H1 (cell line): ENCODE data around the gene CAPN6. TPM values are rescaled to one million over a fixed set of nuclear protein-coding genes. Genes with fewer than 3 reads are reported as not detected.

Experiments used
- CTCF ChIA-PET: fragments of 300-600 bp; sonication (Branson Sonifier 250); formaldehyde crosslinking; loops from one replicate; lab custom pipeline; 2021; ENCODE audit not compliant: partially characterized antibody; lab: Charles Lee
- POLR2A ChIA-PET: fragments of 300-600 bp; sonication (Branson Sonifier 250); formaldehyde crosslinking; loops from one replicate; lab custom pipeline; 2021; ENCODE audit warnings: inconsistent platforms; ENCODE audit not compliant: partially characterized antibody; lab: Charles Lee
- DNase-seq, 2 experiments: peaks; one replicate each; pipeline versions ENCODE4 v3.0.0 to v3.0.0-alpha.2; 2010 to 2022; ENCODE audit warnings: low spot score in 2 of 2, low read depth in 1 of 2, mixed read lengths in 1 of 2
- FAIRE-seq: peaks from 2 replicates; lab custom pipeline; 2011; peaks lifted over from hg19 to GRCh38; lab: Jason Lieb, UNC
- H2AFZ ChIP-seq: 2 replicates; pipeline ENCODE4 v1.8.1; 2012; ENCODE audit warnings: low read length, inconsistent platforms
- H2AK5ac ChIP-seq: 2 replicates; pipeline ENCODE4 v1.6.1; 2013; ENCODE audit warnings: low read depth, low read length
- H2BK120ac ChIP-seq: replicated peaks from 2 replicates; pipeline ENCODE3; 2013; ENCODE audit warnings: low read depth, low read length, inconsistent platforms
- H2BK12ac ChIP-seq: 2 replicates; pipeline ENCODE4 v1.6.1; 2013; ENCODE audit warnings: low read depth, low read length
- H2BK15ac ChIP-seq: 2 replicates; pipeline ENCODE4 v1.6.1; 2013; ENCODE audit warnings: low read length
- H2BK20ac ChIP-seq: 2 replicates; pipeline ENCODE4 v1.6.1; 2013; ENCODE audit warnings: low read length
- H2BK5ac ChIP-seq: 2 replicates; pipeline ENCODE4 v1.6.1; 2013; ENCODE audit warnings: low read depth, low read length
- H3K14ac ChIP-seq: 2 replicates; pipeline ENCODE4 v1.6.1; 2013; ENCODE audit warnings: inconsistent platforms; ENCODE audit not compliant: insufficient read length
- H3K18ac ChIP-seq: 2 replicates; pipeline ENCODE4 v1.6.1; 2013; ENCODE audit warnings: low read length; ENCODE audit errors: extremely low read depth
- H3K23ac ChIP-seq: 2 replicates; pipeline ENCODE4 v1.6.1; 2013; ENCODE audit warnings: inconsistent platforms; ENCODE audit not compliant: insufficient read length
- H3K23me2 ChIP-seq: 2 replicates; pipeline ENCODE4 v1.6.1; 2013; ENCODE audit warnings: low read depth, low read length
- H3K27ac ChIP-seq: 2 replicates; pipeline ENCODE4 v1.6.1; 2011; ENCODE audit warnings: low read depth, low read length, inconsistent platforms
- H3K27me3 ChIP-seq, 4 experiments: replicated peaks in 1 of 4; 1 replicate in 1 of 4; 2 replicates in 3 of 4; pipeline versions ENCODE4 v1.6.1 to v1.8.1; 2011 to 2013; ENCODE audit warnings: low read length in 3 of 4, mild to moderate bottlenecking in 3 of 4, inconsistent platforms in 2 of 4, mixed read lengths in 2 of 4, moderate library complexity in 1 of 4; ENCODE audit not compliant: control insufficient read depth in 3 of 4, insufficient read depth in 3 of 4; ENCODE audit errors: extremely low read depth in 1 of 4
- H3K36me3 ChIP-seq, 4 experiments: 2 replicates each; pipeline versions ENCODE4 v1.6.1 to v1.8.1; 2011 to 2013; ENCODE audit warnings: mild to moderate bottlenecking in 4 of 4, low read length in 3 of 4, moderate library complexity in 2 of 4, control low read depth in 1 of 4, inconsistent platforms in 1 of 4; ENCODE audit not compliant: insufficient read depth in 4 of 4, control insufficient read depth in 2 of 4
- H3K4ac ChIP-seq: replicated peaks from 2 replicates; pipeline ENCODE3; 2013; ENCODE audit warnings: low read length, low read depth, mixed read lengths, inconsistent platforms; ENCODE audit not compliant: insufficient read length
- H3K4me1 ChIP-seq, 4 experiments: replicated peaks in 1 of 4; 1 replicate in 1 of 4; 2 replicates in 3 of 4; pipeline versions ENCODE4 v1.6.1 to v1.8.1; 2011 to 2013; ENCODE audit warnings: low read length in 3 of 4, inconsistent platforms in 2 of 4, mixed read lengths in 1 of 4; ENCODE audit not compliant: insufficient read depth in 4 of 4, control insufficient read depth in 3 of 4
- H3K4me2 ChIP-seq, 2 experiments: 2 replicates each; pipeline versions ENCODE4 v1.6.1 to v1.8.1; 2011 to 2013; ENCODE audit warnings: low read depth in 2 of 2, low read length in 2 of 2, control low read depth in 1 of 2, inconsistent platforms in 1 of 2, mild to moderate bottlenecking in 1 of 2; ENCODE audit not compliant: insufficient read depth in 1 of 2
- H3K4me3 ChIP-seq, 4 experiments: fragments of 200-600, 300-600 bp in 1 of 4; sonication (generic), shearing (Covaris generic), sonication (Bioruptor Twin) in 1 of 4; 2 replicates each; pipeline versions ENCODE4 v1.5.1 to v1.8.1; 2011 to 2016; ENCODE audit warnings: low read length in 4 of 4, low read depth in 3 of 4, control low read depth in 2 of 4, inconsistent platforms in 2 of 4, mild to moderate bottlenecking in 2 of 4, mixed read lengths in 1 of 4, moderate library complexity in 1 of 4; ENCODE audit not compliant: insufficient read depth in 2 of 4; ENCODE audit errors: extremely low read depth in 1 of 4
- H3K56ac ChIP-seq: replicated peaks from 2 replicates; pipeline ENCODE3; 2013; ENCODE audit warnings: low read depth, mild to moderate bottlenecking, mixed read lengths, low read length, inconsistent platforms; ENCODE audit not compliant: insufficient read length
- H3K79me1 ChIP-seq: 2 replicates; pipeline ENCODE4 v1.6.1; 2013; ENCODE audit warnings: low read depth, low read length, control low read depth
- H3K79me2 ChIP-seq, 2 experiments: 2 replicates each; pipeline versions ENCODE4 v1.6.1 to v1.8.1; 2012 to 2013; ENCODE audit warnings: low read length in 2 of 2, mild to moderate bottlenecking in 2 of 2, inconsistent platforms in 1 of 2; ENCODE audit not compliant: insufficient read depth in 2 of 2, control insufficient read depth in 1 of 2
- H3K9ac ChIP-seq, 4 experiments: replicated peaks in 1 of 4; 1 replicate in 1 of 4; 2 replicates in 3 of 4; pipeline versions ENCODE4 v1.6.1 to v1.8.1; 2011 to 2013; ENCODE audit warnings: low read depth in 3 of 4, low read length in 3 of 4, control low read depth in 2 of 4, mild to moderate bottlenecking in 2 of 4, moderate library complexity in 2 of 4, inconsistent platforms in 1 of 4; ENCODE audit errors: extremely low read depth in 1 of 4
- H3K9me3 ChIP-seq, 2 experiments: 2 replicates each; pipeline versions ENCODE4 v1.6.1 to v1.8.1; 2012 to 2013; ENCODE audit warnings: mild to moderate bottlenecking in 2 of 2, moderate library complexity in 2 of 2, control low read depth in 1 of 2, inconsistent platforms in 1 of 2, low read depth in 1 of 2, low read length in 1 of 2, mixed read lengths in 1 of 2; ENCODE audit not compliant: insufficient read depth in 2 of 2
- H4K20me1 ChIP-seq, 2 experiments: replicated peaks in 1 of 2; 2 replicates each; pipeline versions ENCODE3 to v1.8.1; 2011 to 2013; ENCODE audit warnings: inconsistent platforms in 2 of 2, low read length in 2 of 2, mild to moderate bottlenecking in 1 of 2; ENCODE audit not compliant: insufficient read depth in 2 of 2, control insufficient read depth in 1 of 2
- H4K5ac ChIP-seq: 2 replicates; pipeline ENCODE4 v1.6.1; 2013; ENCODE audit warnings: low read length, low read depth, mixed read lengths, inconsistent platforms; ENCODE audit not compliant: insufficient read length
- H4K8ac ChIP-seq: 2 replicates; pipeline ENCODE4 v1.8.0; 2013; ENCODE audit warnings: mild to moderate bottlenecking, moderate library complexity, low read length, inconsistent platforms; ENCODE audit not compliant: insufficient read depth; ENCODE audit errors: extremely low read depth
- H4K91ac ChIP-seq: replicated peaks from 2 replicates; pipeline ENCODE3; 2013; ENCODE audit warnings: low read length, mixed read lengths, inconsistent platforms; ENCODE audit not compliant: insufficient read length
- CBX5 ChIP-seq: fragments of 300-800, 300-1000 bp; sonication (generic); IDR thresholded peaks from 2 replicates; pipeline ENCODE4 v1.7.1; 2016; ENCODE audit warnings: antibody characterized with exemption, low read length, low read depth
- CTBP2 ChIP-seq: IDR thresholded peaks from 2 replicates; pipeline ENCODE4 v1.7.0; 2011; ENCODE audit warnings: borderline replicate concordance, mild to moderate bottlenecking, moderate library complexity, mixed read lengths, low read length; ENCODE audit not compliant: insufficient read depth, insufficient read length
- E2F6 ChIP-seq: IDR thresholded peaks from 2 replicates; pipeline ENCODE4 v1.6.1; 2012; ENCODE audit warnings: inconsistent platforms
- EP300 ChIP-seq, 2 experiments: IDR thresholded peaks; 1 replicate in 1 of 2; 2 replicates in 1 of 2; pipeline ENCODE4 v1.6.1; 2011 to 2012; ENCODE audit warnings: low read depth in 2 of 2, low read length in 2 of 2, mild to moderate bottlenecking in 2 of 2, borderline replicate concordance in 1 of 2, inconsistent platforms in 1 of 2, moderate library complexity in 1 of 2
- HDAC2 ChIP-seq, 2 experiments: fragments of 300-600 bp in 1 of 2; sonication (generic) in 1 of 2; IDR thresholded peaks; 2 replicates each; pipeline ENCODE4 v1.6.1; 2011 to 2012; ENCODE audit warnings: low read depth in 2 of 2, low read length in 2 of 2, mild to moderate bottlenecking in 2 of 2, moderate library complexity in 2 of 2, borderline replicate concordance in 1 of 2, inconsistent platforms in 1 of 2
- JUN ChIP-seq: IDR thresholded peaks from 2 replicates; pipeline ENCODE4 v1.6.1; 2011; ENCODE audit warnings: low read depth, mild to moderate bottlenecking, improper control_type of control experiment, low read length
- KDM4A ChIP-seq: IDR thresholded peaks from one replicate; pipeline ENCODE4 v1.7.1; 2012; ENCODE audit warnings: low read depth, mild to moderate bottlenecking, moderate library complexity, low read length, inconsistent platforms; ENCODE audit not compliant: severe bottlenecking
- NRF1 ChIP-seq: IDR thresholded peaks from 2 replicates; pipeline ENCODE4 v1.6.1; 2011; ENCODE audit warnings: mild to moderate bottlenecking, low read depth, low read length, improper control_type of control experiment
- PHF8 ChIP-seq: fragments of 200-600 bp; sonication (generic); conservative IDR thresholded peaks from 2 replicates; pipeline ENCODE4 v1.7.1; 2012; ENCODE audit warnings: low read depth, mild to moderate bottlenecking, inconsistent platforms, low read length, moderate library complexity
- POLR2A ChIP-seq, 2 experiments: IDR thresholded peaks; 1 replicate in 1 of 2; 2 replicates in 1 of 2; pipeline ENCODE4 v1.6.1; 2011; ENCODE audit warnings: low read depth in 2 of 2, low read length in 2 of 2, mild to moderate bottlenecking in 2 of 2; ENCODE audit errors: control extremely low read depth in 1 of 2
- SIRT6 ChIP-seq: IDR thresholded peaks from one replicate; pipeline ENCODE4 v1.7.1; 2012; ENCODE audit warnings: low read length, inconsistent platforms
- SUZ12 ChIP-seq: fragments of 200-600 bp; sonication (generic); IDR thresholded peaks from 2 replicates; pipeline ENCODE4 v1.6.1; 2012; ENCODE audit warnings: mild to moderate bottlenecking, inconsistent platforms, low read length, moderate library complexity, mixed read lengths
- TAF7 ChIP-seq: optimal IDR thresholded peaks from 2 replicates; pipeline ENCODE3; 2011; ENCODE audit warnings: low read depth, mild to moderate bottlenecking, inconsistent platforms, low read length, moderate library complexity, borderline replicate concordance
- ZNF274 ChIP-seq: IDR thresholded peaks from 2 replicates; pipeline ENCODE4 v1.7.0; 2012; ENCODE audit warnings: low read length, borderline replicate concordance; ENCODE audit errors: extremely low read depth
- WGBS, 2 experiments: shearing (Covaris generic) in 1 of 2; methylation state at CpG; one replicate each; pipeline versions ENCODE4 v1.1.6 to v1.1.7; 2013 to 2015; ENCODE audit warnings: low lambda C conversion rate in 2 of 2, mixed read lengths in 2 of 2, inconsistent platforms in 1 of 2, low coverage in 1 of 2, missing lambda C conversion rate in 1 of 2; ENCODE audit not compliant: insufficient replicate concordance in 2 of 2, insufficient coverage in 1 of 2, insufficient read length in 1 of 2; ENCODE audit errors: extremely low coverage in 1 of 2, missing lambda C conversion rate in 1 of 2; 5-methylcytosine and 5-hydroxymethylcytosine counted together
- polyA plus RNA-seq, 7 experiments: library from polyadenylated mRNA; depleted of rRNA in 3 of 7; stranded (reverse) in 5 of 7; unstranded in 2 of 7; fragments of >200 nt in 5 of 7; fragments of 200-250 nt in 2 of 7; gene quantifications; 1 replicate in 5 of 7; 2 replicates in 1 of 7; 4 replicates in 1 of 7; pipeline versions ENCODE4 v1.2.1 to v1.2.3, GENCODE V29; 2011 to 2013; ENCODE audit warnings: missing spikeins in 2 of 7, mixed read lengths in 2 of 7
- total RNA-seq: library from RNA; stranded (reverse); fragmentation: NEBNext Ultra II Directional; extraction: Animal tissue kit (Norgen Biotek cat#: 25700); gene quantifications from 2 replicates; pipeline ENCODE4 v1.2.1, GENCODE V29; 2021

Gene CAPN6
- total and polyA plus RNA-seq, 2 of the 8 experiments (the other 6 are each of a cell fraction or from before 2014, with no cell fraction given), result 5.3 to 10.6 TPM

GRCh38 chrX:111268506-111268905 is 1.8 kb downstream of the CAPN6 start:
- no peaks in the 10 kb centered on the region for H4K20me1 ChIP-seq
- no peak overlapping the region for H4K91ac ChIP-seq
- H2AK5ac ChIP-seq, result no peak overlapping the region
- no peak overlapping the region for H2BK120ac ChIP-seq
- H2BK12ac ChIP-seq, result no peak overlapping the region
- H3K4me3 ChIP-seq, result no peak overlapping the region
- no peak overlapping the region for H2BK5ac ChIP-seq
- ChIA-PET CTCF (no interaction called here), POLR2A (no interaction called here)
- no peak overlapping the region for H2BK15ac ChIP-seq
- DNase-seq (no peak), FAIRE-seq (no peak)
- H3K9ac ChIP-seq, result no peak overlapping the region
- H3K4me2 ChIP-seq, result no peak overlapping the region
- no peak overlapping the region for H3K14ac ChIP-seq
- no peak overlapping the region for H4K8ac ChIP-seq
- H3K79me2 ChIP-seq, result no peaks in the 10 kb centered on the region
- H3K27me3 ChIP-seq, result no peaks in the 10 kb centered on the region
- no peaks in the 10 kb centered on the region for H3K23me2 ChIP-seq
- H3K27ac ChIP-seq, result no peak overlapping the region
- H4K5ac ChIP-seq, result no peak overlapping the region
- H3K79me1 ChIP-seq, result no peaks in the 10 kb centered on the region
- H3K4me1 ChIP-seq, result peaks cover 0 to 6% (median 3%) of the 10 kb centered on the region in 4 experiments; a peak in 3 of 7 replicates
- H3K9me3 ChIP-seq, result no peaks in the 10 kb centered on the region
- no peak overlapping the region for H2AFZ ChIP-seq
- no peak overlapping the region for H2BK20ac ChIP-seq
- H3K18ac ChIP-seq, result no peak overlapping the region
- WGBS, 2 experiments, result 63% methylated on average over 2 of the region's 2 CpGs; no CpG with 5 or more reads in 1 of the 2 experiments
- H3K4ac ChIP-seq, result no peak overlapping the region
- no peaks in the 10 kb centered on the region for H3K36me3 ChIP-seq
- H3K56ac ChIP-seq, result no peak overlapping the region
- H3K23ac ChIP-seq, result no peak overlapping the region
- TF ChIP-seq SIRT6 (no peak), CBX5 (no peak), SUZ12 (no peak), ZNF274 (no peak), E2F6 (no peak), EP300 (IDR thresholded peaks at IDR 0.05; ENCODE audit: borderline replicate concordance in 1 of 2, low read depth in 2 of 2, low read length in 2 of 2) (no peak), KDM4A (no peak), TAF7 (no peak), NRF1 (no peak), POLR2A (IDR thresholded peaks at IDR 0.05; ENCODE audit: control extremely low read depth in 1 of 2, low read depth in 2 of 2, low read length in 2 of 2) (no peak), PHF8 (no peak), HDAC2 (IDR thresholded peaks at IDR 0.05; ENCODE audit: borderline replicate concordance in 1 of 2, low read depth in 2 of 2, low read length in 2 of 2) (no peak), CTBP2 (no peak), JUN (no peak)
